ENCODE data around the gene MSH3.

- no peak for TF ChIP-seq CHD7 (IDR thresholded peaks at IDR 0.05; ENCODE audit: insufficient replicate concordance, low read length)
- no peak for TF ChIP-seq RXRA (IDR thresholded peaks at IDR 0.05; ENCODE audit: insufficient read depth, low read depth, low read length)
- TF ChIP-seq EZH2 (IDR thresholded peaks at IDR 0.05; ENCODE audit: low read depth, low read length, severe bottlenecking) = no peak
- no peak for TF ChIP-seq CTCF (IDR thresholded peaks at IDR 0.05; ENCODE audit: control extremely low read depth in 1 of 3, insufficient read depth in 1 of 3, low read depth in 1 of 3, low read length in 3 of 3)
- no peak for TF ChIP-seq TEAD4 (IDR thresholded peaks at IDR 0.05; ENCODE audit: low read depth, low read length)
- TF ChIP-seq EP300 (IDR thresholded peaks at IDR 0.05; ENCODE audit: borderline replicate concordance in 1 of 2, low read depth in 2 of 2, low read length in 2 of 2) = no peak
- no peak for TF ChIP-seq POLR2A (IDR thresholded peaks at IDR 0.05; ENCODE audit: control extremely low read depth in 1 of 2, low read depth in 2 of 2, low read length in 2 of 2)
These were observed 851 bp downstream of the MSH3 start for GRCh38 chr5:80655231-80655774.

Measured in H1 (cell line).